Karpas-422 (cell line): ENCODE measurements around the gene ROBO1. TPM values are rescaled to one million over a fixed set of nuclear protein-coding genes. Genes with fewer than 3 reads are reported as not detected.
A peak's percentile ranks its signal among the peaks of the same experiment; 100 is the strongest.
"Not testable (repeated sequence)": the region's sequence is repeated elsewhere in the genome, so short reads cannot be mapped to it uniquely, and the experiment has no call there.

Experiments used
- DNase-seq: peaks from one replicate; pipeline ENCODE4 v3.0.0-alpha.2; 2015
- H2AFZ ChIP-seq: fragments of 200-600 bp; sonication (generic); 2 replicates; pipeline ENCODE4 v1.6.1; 2014; ENCODE audit warnings: antibody characterized with exemption, low read length, mixed read lengths
- H3K27ac ChIP-seq: fragments of 200-600 bp; sonication (generic); 2 replicates; pipeline ENCODE4 v1.5.1; 2014; ENCODE audit warnings: mild to moderate bottlenecking, low read length, moderate library complexity
- H3K27me3 ChIP-seq: fragments of 200-600 bp; sonication (generic); 2 replicates; pipeline ENCODE4 v1.6.1; 2014; ENCODE audit warnings: low read length, mixed read lengths
- H3K36me3 ChIP-seq: fragments of 200-600 bp; sonication (generic); 2 replicates; pipeline ENCODE4 v1.6.1; 2014; ENCODE audit warnings: low read length, mixed read lengths; ENCODE audit not compliant: insufficient read depth
- H3K4me1 ChIP-seq: fragments of 200-600 bp; sonication (generic); 2 replicates; pipeline ENCODE4 v1.6.1; 2014; ENCODE audit warnings: mild to moderate bottlenecking, low read length, mixed read lengths
- H3K4me2 ChIP-seq: fragments of 200-600 bp; sonication (generic); 2 replicates; pipeline ENCODE4 v1.6.1; 2014; ENCODE audit warnings: low read length, low read depth, mild to moderate bottlenecking; ENCODE audit not compliant: poor library complexity, severe bottlenecking
- H3K4me3 ChIP-seq: fragments of 200-600 bp; sonication (generic); 2 replicates; pipeline ENCODE4 v1.5.1; 2014; ENCODE audit warnings: mild to moderate bottlenecking, antibody characterized with exemption, low read length, mixed read lengths
- H3K79me2 ChIP-seq: fragments of 200-600 bp; sonication (generic); 2 replicates; pipeline ENCODE4 v1.6.1; 2014; ENCODE audit warnings: mild to moderate bottlenecking, low read length, mixed read lengths
- H3K9ac ChIP-seq: fragments of 200-600 bp; sonication (generic); 2 replicates; pipeline ENCODE4 v1.6.0; 2014; ENCODE audit warnings: low read length
- H3K9me2 ChIP-seq: fragments of 200-600 bp; sonication (generic), shearing (Covaris generic); replicated peaks from 2 replicates; pipeline ENCODE4 v1.6.0; 2014; ENCODE audit warnings: mild to moderate bottlenecking, low read length, moderate library complexity; ENCODE audit not compliant: insufficient read depth
- H3K9me3 ChIP-seq: fragments of 300-700, 200-600 bp; sonication (generic); 2 replicates; pipeline ENCODE4 v1.6.1; 2014; ENCODE audit warnings: low read length, mixed read lengths
- H4K20me1 ChIP-seq: fragments of 200-600 bp; sonication (generic); 2 replicates; pipeline ENCODE4 v1.6.1; 2014; ENCODE audit warnings: mild to moderate bottlenecking, antibody characterized with exemption, low read length, low read depth; ENCODE audit not compliant: insufficient read depth
- total RNA-seq: library from RNA; depleted of rRNA; stranded (reverse); fragments of >200 nt; shearing (Covaris generic); gene quantifications from 2 replicates; pipeline ENCODE4 v1.2.3, GENCODE V29; 2014; ENCODE audit warnings: low replicate concordance

The ROBO1 gene
- total RNA-seq, 1 experiment from 2014 or later = not detected

GRCh38 chr3:79502216-79502681, 265.5 kb downstream of the ROBO1 start:
- not testable (repeated sequence) for H3K27ac ChIP-seq, H3K79me2 ChIP-seq, H3K4me1 ChIP-seq, H4K20me1 ChIP-seq, DNase-seq, H3K4me2 ChIP-seq, H3K9me3 ChIP-seq, H3K9me2 ChIP-seq, H3K27me3 ChIP-seq, H2AFZ ChIP-seq, H3K4me3 ChIP-seq, H3K36me3 ChIP-seq, H3K9ac ChIP-seq

GRCh38 chr3:79497447-79498111, 270.2 kb downstream of the ROBO1 start:
- Histone ChIP-seq H3K4me1 (no peaks in the 10 kb centered on the region), H3K79me2 (no peaks in the 10 kb centered on the region), H3K9me2 (no peaks in the 10 kb centered on the region), H3K9me3 (no peaks in the 10 kb centered on the region), H3K27me3 (no peaks in the 10 kb centered on the region), H3K4me3 (no peak overlapping the region), H3K9ac (no peak overlapping the region), H4K20me1 (no peaks in the 10 kb centered on the region), H3K4me2 (no peak overlapping the region), H3K27ac (no peak overlapping the region), H3K36me3 (no peaks in the 10 kb centered on the region), H2AFZ (no peak overlapping the region)
- DNase-seq = peak; percentile 63

- no peaks in the 10 kb centered on the region for H4K20me1 ChIP-seq
- H3K79me2 ChIP-seq = no peaks in the 10 kb centered on the region
- no peak overlapping the region for H3K4me2 ChIP-seq
- no peaks in the 10 kb centered on the region for H3K4me1 ChIP-seq
- no peaks in the 10 kb centered on the region for H3K27me3 ChIP-seq
- no peak overlapping the region for H2AFZ ChIP-seq
- DNase-seq = no peak
- no peak overlapping the region for H3K27ac ChIP-seq
- H3K9me3 ChIP-seq = no peaks in the 10 kb centered on the region
- H3K9me2 ChIP-seq = no peaks in the 10 kb centered on the region
- no peak overlapping the region for H3K9ac ChIP-seq
- no peak overlapping the region for H3K4me3 ChIP-seq
- no peaks in the 10 kb centered on the region for H3K36me3 ChIP-seq
Measured at GRCh38 chr3:79491029-79491641, 276.7 kb downstream of the ROBO1 start.

GRCh38 chr3:79490165-79491028, 277.4 kb downstream of the ROBO1 start:
- Histone ChIP-seq H3K4me2 (no peak overlapping the region), H4K20me1 (no peaks in the 10 kb centered on the region), H3K4me1 (no peaks in the 10 kb centered on the region), H3K4me3 (no peak overlapping the region), H3K9me3 (no peaks in the 10 kb centered on the region), H2AFZ (no peak overlapping the region), H3K9me2 (no peaks in the 10 kb centered on the region), H3K79me2 (no peaks in the 10 kb centered on the region), H3K27me3 (no peaks in the 10 kb centered on the region), H3K36me3 (no peaks in the 10 kb centered on the region), H3K27ac (no peak overlapping the region), H3K9ac (no peak overlapping the region)
- DNase-seq = no peak

- no peaks in the 10 kb centered on the region for H3K79me2 ChIP-seq
- no peaks in the 10 kb centered on the region for H4K20me1 ChIP-seq
- H3K27ac ChIP-seq = no peak overlapping the region
- no peaks in the 10 kb centered on the region for H3K9me2 ChIP-seq
- H3K4me2 ChIP-seq = no peak overlapping the region
- H3K9ac ChIP-seq = no peak overlapping the region
- H3K9me3 ChIP-seq = no peaks in the 10 kb centered on the region
- H2AFZ ChIP-seq = no peak overlapping the region
- H3K36me3 ChIP-seq = no peaks in the 10 kb centered on the region
- no peak for DNase-seq
- no peak overlapping the region for H3K4me3 ChIP-seq
- no peaks in the 10 kb centered on the region for H3K4me1 ChIP-seq
- H3K27me3 ChIP-seq = no peaks in the 10 kb centered on the region
Measured at GRCh38 chr3:79488407-79488806, 279.4 kb downstream of the ROBO1 start.

- no peak overlapping the region for H3K9ac ChIP-seq
- H3K36me3 ChIP-seq = no peaks in the 10 kb centered on the region
- H3K9me3 ChIP-seq = no peaks in the 10 kb centered on the region
- no peak for DNase-seq
- H4K20me1 ChIP-seq = no peaks in the 10 kb centered on the region
- no peak overlapping the region for H2AFZ ChIP-seq
- no peaks in the 10 kb centered on the region for H3K4me1 ChIP-seq
- H3K4me2 ChIP-seq = no peak overlapping the region
- H3K4me3 ChIP-seq = no peak overlapping the region
- no peaks in the 10 kb centered on the region for H3K27me3 ChIP-seq
- no peaks in the 10 kb centered on the region for H3K79me2 ChIP-seq
- H3K9me2 ChIP-seq = no peaks in the 10 kb centered on the region
- no peak overlapping the region for H3K27ac ChIP-seq
Measured at GRCh38 chr3:79480746-79481145, 287.1 kb downstream of the ROBO1 start.

- no peak for DNase-seq
- H4K20me1 ChIP-seq = no peaks in the 10 kb centered on the region
- no peak overlapping the region for H3K27ac ChIP-seq
- H3K79me2 ChIP-seq = no peaks in the 10 kb centered on the region
- no peaks in the 10 kb centered on the region for H3K4me1 ChIP-seq
- no peak overlapping the region for H3K9ac ChIP-seq
- H3K4me3 ChIP-seq = no peak overlapping the region
- no peaks in the 10 kb centered on the region for H3K36me3 ChIP-seq
- no peak overlapping the region for H3K4me2 ChIP-seq
- H3K9me2 ChIP-seq = no peaks in the 10 kb centered on the region
- no peak overlapping the region for H2AFZ ChIP-seq
- no peaks in the 10 kb centered on the region for H3K27me3 ChIP-seq
- H3K9me3 ChIP-seq = no peaks in the 10 kb centered on the region
Measured at GRCh38 chr3:79478620-79479019, 289.2 kb downstream of the ROBO1 start.

GRCh38 chr3:79477242-79477641, 290.6 kb downstream of the ROBO1 start:
- Histone ChIP-seq H2AFZ (no peak overlapping the region), H3K9me2 (no peaks in the 10 kb centered on the region), H3K4me2 (no peak overlapping the region), H3K9me3 (no peaks in the 10 kb centered on the region), H3K4me3 (no peak overlapping the region), H4K20me1 (no peaks in the 10 kb centered on the region), H3K36me3 (no peaks in the 10 kb centered on the region), H3K4me1 (no peaks in the 10 kb centered on the region), H3K27ac (no peak overlapping the region), H3K79me2 (no peaks in the 10 kb centered on the region), H3K9ac (no peak overlapping the region), H3K27me3 (no peaks in the 10 kb centered on the region)
- DNase-seq = no peak
